ENCODE measurements around the gene ATP6V0D1.

DNA sequence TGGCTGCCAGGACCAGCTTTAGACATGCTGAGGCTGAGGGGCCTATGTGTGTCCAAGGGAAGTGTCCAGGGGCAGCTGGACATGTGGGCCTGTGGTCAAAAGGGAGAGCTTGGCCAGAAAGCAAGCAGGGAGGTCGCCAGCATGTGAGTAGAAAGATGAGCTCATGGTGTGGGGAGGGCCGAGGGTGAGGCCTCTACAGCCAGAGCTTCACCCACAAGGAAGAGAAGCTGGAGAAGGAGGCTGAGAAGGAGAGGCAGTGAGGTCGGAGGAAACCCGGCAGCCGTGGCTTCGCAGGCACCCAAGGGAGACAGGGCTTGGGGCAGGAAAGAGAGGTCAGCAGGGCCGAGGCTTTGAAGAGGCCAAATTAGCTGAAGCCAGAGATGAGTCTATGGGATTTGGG lies 54.0 kb downstream of the ATP6V0D1 start:
- TF ChIP-seq, protein P1, sequence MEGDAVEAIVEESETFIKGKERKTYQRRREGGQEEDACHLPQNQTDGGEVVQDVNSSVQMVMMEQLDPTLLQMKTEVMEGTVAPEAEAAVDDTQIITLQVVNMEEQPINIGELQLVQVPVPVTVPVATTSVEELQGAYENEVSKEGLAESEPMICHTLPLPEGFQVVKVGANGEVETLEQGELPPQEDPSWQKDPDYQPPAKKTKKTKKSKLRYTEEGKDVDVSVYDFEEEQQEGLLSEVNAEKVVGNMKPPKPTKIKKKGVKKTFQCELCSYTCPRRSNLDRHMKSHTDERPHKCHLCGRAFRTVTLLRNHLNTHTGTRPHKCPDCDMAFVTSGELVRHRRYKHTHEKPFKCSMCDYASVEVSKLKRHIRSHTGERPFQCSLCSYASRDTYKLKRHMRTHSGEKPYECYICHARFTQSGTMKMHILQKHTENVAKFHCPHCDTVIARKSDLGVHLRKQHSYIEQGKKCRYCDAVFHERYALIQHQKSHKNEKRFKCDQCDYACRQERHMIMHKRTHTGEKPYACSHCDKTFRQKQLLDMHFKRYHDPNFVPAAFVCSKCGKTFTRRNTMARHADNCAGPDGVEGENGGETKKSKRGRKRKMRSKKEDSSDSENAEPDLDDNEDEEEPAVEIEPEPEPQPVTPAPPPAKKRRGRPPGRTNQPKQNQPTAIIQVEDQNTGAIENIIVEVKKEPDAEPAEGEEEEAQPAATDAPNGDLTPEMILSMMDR (conservative IDR thresholded peaks at IDR 0.05; ENCODE audit: low read depth, low read length) = no peak
- TF ChIP-seq MAFK (IDR thresholded peaks at IDR 0.05; ENCODE audit: low read depth, low read length) (no peak), POLR2A (IDR thresholded peaks at IDR 0.05; ENCODE audit: low read depth, low read length) (no peak), RCOR1 (IDR thresholded peaks at IDR 0.05; ENCODE audit: insufficient replicate concordance, low read length) (no peak)
- TF ChIP-seq, protein P2, sequence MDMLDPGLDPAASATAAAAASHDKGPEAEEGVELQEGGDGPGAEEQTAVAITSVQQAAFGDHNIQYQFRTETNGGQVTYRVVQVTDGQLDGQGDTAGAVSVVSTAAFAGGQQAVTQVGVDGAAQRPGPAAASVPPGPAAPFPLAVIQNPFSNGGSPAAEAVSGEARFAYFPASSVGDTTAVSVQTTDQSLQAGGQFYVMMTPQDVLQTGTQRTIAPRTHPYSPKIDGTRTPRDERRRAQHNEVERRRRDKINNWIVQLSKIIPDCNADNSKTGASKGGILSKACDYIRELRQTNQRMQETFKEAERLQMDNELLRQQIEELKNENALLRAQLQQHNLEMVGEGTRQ (IDR thresholded peaks at IDR 0.05; ENCODE audit: low read depth, low read length) = no peak
